Measurements from ENCODE around the gene CAB39.

DNA sequence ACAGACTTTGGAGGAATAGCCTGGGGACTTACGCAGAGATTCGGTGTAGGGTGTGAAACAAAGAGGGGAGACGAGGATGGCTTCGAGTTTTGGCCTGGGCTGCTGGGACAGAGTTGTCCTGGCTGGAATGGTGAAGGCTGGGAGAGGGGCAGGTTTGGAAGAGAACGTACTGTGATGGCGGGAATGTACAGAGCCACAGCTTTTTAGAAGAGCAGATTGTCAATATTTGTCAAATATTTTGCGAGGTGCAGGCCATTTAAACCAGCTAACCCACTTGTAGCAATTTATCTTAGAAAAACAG, 137.7 kb downstream of the CAB39 start:
- TF ChIP-seq POLR2AphosphoS5 (IDR thresholded peaks at IDR 0.05; ENCODE audit: borderline replicate concordance, low read depth, low read length) (no peak), EZH2 (IDR thresholded peaks at IDR 0.05) (no peak)
